Brain microvascular endothelial cell (primary cell): ENCODE measurements around the gene XPO5.
A peak's percentile ranks its signal among the peaks of the same experiment; 100 is the strongest.
"Not testable (repeated sequence)": the region's sequence is repeated elsewhere in the genome, so short reads cannot be mapped to it uniquely, and the experiment has no call there.

Experiments used
- DNase-seq: peaks from one replicate; pipeline ENCODE4 v3.0.0-alpha.2; 2020
- H3K27ac ChIP-seq: fragments of 250-450 bp; sonication (Bioruptor Pico); 2 replicates; pipeline ENCODE4 v1.5.1; 2020; ENCODE audit warnings: mild to moderate bottlenecking, moderate library complexity
- H3K27me3 ChIP-seq: fragments of 250-450 bp; sonication (Bioruptor Pico); replicated peaks from 2 replicates; pipeline ENCODE4 v1.5.1; 2020; ENCODE audit warnings: mild to moderate bottlenecking
- H3K36me3 ChIP-seq: fragments of 250-450 bp; sonication (Bioruptor Pico); replicated peaks from 2 replicates; pipeline ENCODE4 v1.5.1; 2020; ENCODE audit warnings: mild to moderate bottlenecking
- H3K4me3 ChIP-seq: 2 replicates; pipeline ENCODE4 v1.5.1; 2011; ENCODE audit warnings: low read depth, mild to moderate bottlenecking, control low read depth, low read length, moderate library complexity
- CTCF ChIP-seq: IDR thresholded peaks from 2 replicates; pipeline ENCODE4 v1.5.1; 2011; ENCODE audit warnings: low read depth, mild to moderate bottlenecking, moderate library complexity, low read length, control low read depth, inconsistent platforms; ENCODE audit errors: missing control alignments
- in situ Hi-C: cut with HindIII; loops from 2 replicates; pipeline ENCODE4 v1.10.0; 2017; ENCODE audit warnings: low sequenced_read_pairs, low pct_ligation_motif_present

The XPO5 gene

GRCh38 chr6:43579171-43579570 lies 3.3 kb upstream of the XPO5 start:
- peak; percentile 43 for DNase-seq

GRCh38 chr6:43578748-43579147 lies 2.9 kb upstream of the XPO5 start:
- no peak for TF ChIP-seq CTCF
- no peak for DNase-seq
- H3K27me3 ChIP-seq = no peaks in the 10 kb centered on the region
- peak overlapping the region; percentile 55 for H3K27ac ChIP-seq
- H3K36me3 ChIP-seq = peaks cover 12% of the 10 kb centered on the region
- in situ Hi-C loops = no loop called here
- H3K4me3 ChIP-seq = no peak overlapping the region

More at GRCh38 chr6:43579171-43579570, 3.3 kb upstream of the XPO5 start:
- Histone ChIP-seq H3K36me3 (peaks cover 16% of the 10 kb centered on the region), H3K4me3 (no peak overlapping the region), H3K27me3 (no peaks in the 10 kb centered on the region), H3K27ac (peak overlapping the region; percentile 55)
- TF ChIP-seq CTCF = no peak
- in situ Hi-C loops = no loop called here

GRCh38 chr6:43575105-43575771 lies 600 bp downstream of the XPO5 start:
- in situ Hi-C loops = no loop called here
- Histone ChIP-seq H3K27ac (peak overlapping the region; percentile 35), H3K36me3 (peaks cover 21% of the 10 kb centered on the region), H3K27me3 (no peaks in the 10 kb centered on the region), H3K4me3 (peak overlapping the region; percentile 99)
- no peak for TF ChIP-seq CTCF
- DNase-seq = no peak

- Histone ChIP-seq H3K36me3 (peaks cover 42% of the 10 kb centered on the region), H3K4me3 (no peak overlapping the region), H3K27me3 (no peaks in the 10 kb centered on the region), H3K27ac (no peak overlapping the region)
- no peak for DNase-seq
- in situ Hi-C loops = no loop called here
- TF ChIP-seq CTCF = no peak
Observed at GRCh38 chr6:43572015-43572414, 3.8 kb downstream of the XPO5 start.

GRCh38 chr6:43570876-43571441 lies 4.9 kb downstream of the XPO5 start:
- Histone ChIP-seq H3K36me3 (peaks cover 50% of the 10 kb centered on the region), H3K27me3 (no peaks in the 10 kb centered on the region), H3K4me3 (no peak overlapping the region), H3K27ac (no peak overlapping the region)
- no peak for DNase-seq
- in situ Hi-C loops = no loop called here
- TF ChIP-seq CTCF = no peak

- H3K27me3 ChIP-seq = no peaks in the 10 kb centered on the region
- no peak overlapping the region for H3K4me3 ChIP-seq
- no peak for TF ChIP-seq CTCF
- no peak for DNase-seq
- peaks cover 78% of the 10 kb centered on the region for H3K36me3 ChIP-seq
- in situ Hi-C loops = no loop called here
- no peak overlapping the region for H3K27ac ChIP-seq
Observed at GRCh38 chr6:43559328-43559727, 16.5 kb downstream of the XPO5 start.

GRCh38 chr6:43557620-43558019 lies 18.2 kb downstream of the XPO5 start:
- H3K4me3 ChIP-seq, in situ Hi-C loops, H3K27ac ChIP-seq, DNase-seq, H3K27me3 ChIP-seq: not testable (repeated sequence)
- peaks cover 76% of the 10 kb centered on the region for H3K36me3 ChIP-seq
